WTC11 (cell line): ENCODE data around the gene BCAR3.

Experiments used
- CDX4 ChIP-seq: fragments of 250-450 bp; sonication (Bioruptor Pico); IDR thresholded peaks from 2 replicates; pipeline ENCODE4 v1.9.0; 2021; ENCODE audit warnings: moderate library complexity, mild to moderate bottlenecking, inconsistent platforms, borderline replicate concordance
- CTCF ChIP-seq: fragments of 200-600 bp; IDR thresholded peaks from 2 replicates; pipeline ENCODE4 v1.8.0; 2022; ENCODE audit warnings: antibody characterized with exemption
- JUN ChIP-seq: sonication (generic); formaldehyde crosslinking; IDR thresholded peaks from 2 replicates; pipeline ENCODE4 v1.8.0; 2023; ENCODE audit warnings: mild to moderate bottlenecking, missing genetic modification reagents
- MLX ChIP-seq: sonication (generic); formaldehyde crosslinking; IDR thresholded peaks from 2 replicates; pipeline ENCODE4 v1.8.1; 2023; ENCODE audit warnings: mild to moderate bottlenecking, missing genetic modification reagents, moderate library complexity
- SMAD3 ChIP-seq: sonication (generic); formaldehyde crosslinking; IDR thresholded peaks from 2 replicates; pipeline ENCODE4 v1.8.0; 2022; ENCODE audit warnings: missing genetic modification reagents, mild to moderate bottlenecking, borderline replicate concordance
- TP53 ChIP-seq: sonication (generic); formaldehyde crosslinking; IDR thresholded peaks from 2 replicates; pipeline ENCODE4 v1.8.1; 2023; ENCODE audit warnings: mild to moderate bottlenecking, missing genetic modification reagents

GRCh38 chr1:93722081-93723031 lies 40.7 kb upstream of the BCAR3 start:
- TF ChIP-seq SMAD3 = no peak
- TF ChIP-seq CTCF = no peak
- no peak for TF ChIP-seq MLX (CRISPR knock-in tag)
- no peak for TF ChIP-seq TP53 (CRISPR knock-in tag)
- no peak for TF ChIP-seq JUN
- no peak for TF ChIP-seq CDX4 (CRISPR knock-in tag)
